A549 (cell line): ENCODE data around the gene HFM1.

ENCODE experiments used
- EP300 ChIP-seq, 2 experiments: fragments of >200 bp; sonication (Bioruptor Twin); formaldehyde crosslinking; IDR thresholded peaks; 2 replicates in 1 of 2; 3 replicates in 1 of 2; pipeline ENCODE4 v1.6.1; 2016 to 2017
- KDM1A ChIP-seq: fragments of 200-600 bp; sonication (generic); IDR thresholded peaks from 2 replicates; pipeline ENCODE4 v1.6.1; 2016; ENCODE audit warnings: low read depth, mild to moderate bottlenecking
- POLR2A ChIP-seq: IDR thresholded peaks from 2 replicates; pipeline ENCODE4 v1.6.1; 2012; ENCODE audit warnings: mild to moderate bottlenecking, low read length
- RAD21 ChIP-seq, 2 experiments: fragments of >200 bp in 1 of 2; sonication (Bioruptor Twin) in 1 of 2; formaldehyde crosslinking in 1 of 2; IDR thresholded peaks in 1 of 2; conservative IDR thresholded peaks in 1 of 2; 2 replicates in 1 of 2; 3 replicates in 1 of 2; pipeline ENCODE4 v1.6.1; 2012 to 2018; ENCODE audit warnings: inconsistent platforms in 1 of 2
- TF ChIP-seq, protein P1 (sequence below): fragments of >200 bp; sonication (Bioruptor Twin); formaldehyde crosslinking; IDR thresholded peaks from 3 replicates; pipeline ENCODE4 v1.5.1; 2016
- TF ChIP-seq, protein P2 (sequence below): fragments of 450-650 bp; IDR thresholded peaks from 2 replicates; pipeline ENCODE4 v1.6.1; 2014; ENCODE audit warnings: antibody characterized with exemption
- TF ChIP-seq, protein P3 (sequence below): fragments of 250-450 bp; sonication (Bioruptor Pico); IDR thresholded peaks from 2 replicates; pipeline ENCODE4 v1.5.0; 2021; ENCODE audit warnings: mild to moderate bottlenecking, moderate library complexity, borderline replicate concordance
- TF ChIP-seq, protein P4 (sequence below): fragments of 200-600 bp; sonication (generic); IDR thresholded peaks from 2 replicates; pipeline ENCODE4 v1.6.1; 2016; ENCODE audit warnings: antibody characterized with exemption, mild to moderate bottlenecking, moderate library complexity

DNA sequence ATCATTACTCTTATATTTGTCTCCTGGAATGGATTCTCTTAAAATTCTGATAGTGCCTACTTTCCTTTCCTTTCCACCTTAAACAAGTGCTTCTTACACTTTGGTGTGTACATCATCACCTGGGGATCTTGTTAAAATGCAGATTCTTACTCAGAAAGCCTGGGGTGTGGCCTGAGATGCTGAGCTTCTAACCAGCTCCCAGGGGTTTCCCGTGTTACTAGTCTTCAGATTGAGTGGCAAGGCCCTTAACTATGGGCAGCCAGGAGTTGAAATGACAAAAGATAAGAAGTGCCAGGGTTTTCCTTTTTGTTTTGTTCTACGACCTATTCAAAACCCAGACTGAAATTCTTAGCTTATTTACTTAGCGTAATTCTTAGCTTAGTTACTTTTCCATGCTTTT is 159.2 kb downstream of the HFM1 start:
- TF ChIP-seq, protein P1, sequence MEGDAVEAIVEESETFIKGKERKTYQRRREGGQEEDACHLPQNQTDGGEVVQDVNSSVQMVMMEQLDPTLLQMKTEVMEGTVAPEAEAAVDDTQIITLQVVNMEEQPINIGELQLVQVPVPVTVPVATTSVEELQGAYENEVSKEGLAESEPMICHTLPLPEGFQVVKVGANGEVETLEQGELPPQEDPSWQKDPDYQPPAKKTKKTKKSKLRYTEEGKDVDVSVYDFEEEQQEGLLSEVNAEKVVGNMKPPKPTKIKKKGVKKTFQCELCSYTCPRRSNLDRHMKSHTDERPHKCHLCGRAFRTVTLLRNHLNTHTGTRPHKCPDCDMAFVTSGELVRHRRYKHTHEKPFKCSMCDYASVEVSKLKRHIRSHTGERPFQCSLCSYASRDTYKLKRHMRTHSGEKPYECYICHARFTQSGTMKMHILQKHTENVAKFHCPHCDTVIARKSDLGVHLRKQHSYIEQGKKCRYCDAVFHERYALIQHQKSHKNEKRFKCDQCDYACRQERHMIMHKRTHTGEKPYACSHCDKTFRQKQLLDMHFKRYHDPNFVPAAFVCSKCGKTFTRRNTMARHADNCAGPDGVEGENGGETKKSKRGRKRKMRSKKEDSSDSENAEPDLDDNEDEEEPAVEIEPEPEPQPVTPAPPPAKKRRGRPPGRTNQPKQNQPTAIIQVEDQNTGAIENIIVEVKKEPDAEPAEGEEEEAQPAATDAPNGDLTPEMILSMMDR = no peak
- TF ChIP-seq POLR2A (no peak), RAD21 (conservative IDR thresholded peaks at IDR 0.05 in 1 of 2, IDR thresholded peaks at IDR 0.05 in 1 of 2) (no peak), EP300 (IDR thresholded peaks at IDR 0.05) (no peak), KDM1A (no peak)
- TF ChIP-seq, protein P2, sequence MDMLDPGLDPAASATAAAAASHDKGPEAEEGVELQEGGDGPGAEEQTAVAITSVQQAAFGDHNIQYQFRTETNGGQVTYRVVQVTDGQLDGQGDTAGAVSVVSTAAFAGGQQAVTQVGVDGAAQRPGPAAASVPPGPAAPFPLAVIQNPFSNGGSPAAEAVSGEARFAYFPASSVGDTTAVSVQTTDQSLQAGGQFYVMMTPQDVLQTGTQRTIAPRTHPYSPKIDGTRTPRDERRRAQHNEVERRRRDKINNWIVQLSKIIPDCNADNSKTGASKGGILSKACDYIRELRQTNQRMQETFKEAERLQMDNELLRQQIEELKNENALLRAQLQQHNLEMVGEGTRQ = no peak
- TF ChIP-seq, protein P3, sequence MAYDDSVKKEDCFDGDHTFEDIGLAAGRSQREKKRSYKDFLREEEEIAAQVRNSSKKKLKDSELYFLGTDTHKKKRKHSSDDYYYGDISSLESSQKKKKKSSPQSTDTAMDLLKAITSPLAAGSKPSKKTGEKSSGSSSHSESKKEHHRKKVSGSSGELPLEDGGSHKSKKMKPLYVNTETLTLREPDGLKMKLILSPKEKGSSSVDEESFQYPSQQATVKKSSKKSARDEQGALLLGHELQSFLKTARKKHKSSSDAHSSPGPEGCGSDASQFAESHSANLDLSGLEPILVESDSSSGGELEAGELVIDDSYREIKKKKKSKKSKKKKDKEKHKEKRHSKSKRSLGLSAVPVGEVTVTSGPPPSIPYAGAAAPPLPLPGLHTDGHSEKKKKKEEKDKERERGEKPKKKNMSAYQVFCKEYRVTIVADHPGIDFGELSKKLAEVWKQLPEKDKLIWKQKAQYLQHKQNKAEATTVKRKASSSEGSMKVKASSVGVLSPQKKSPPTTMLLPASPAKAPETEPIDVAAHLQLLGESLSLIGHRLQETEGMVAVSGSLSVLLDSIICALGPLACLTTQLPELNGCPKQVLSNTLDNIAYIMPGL (CRISPR knock-in tag) = no peak
- TF ChIP-seq, protein P4, sequence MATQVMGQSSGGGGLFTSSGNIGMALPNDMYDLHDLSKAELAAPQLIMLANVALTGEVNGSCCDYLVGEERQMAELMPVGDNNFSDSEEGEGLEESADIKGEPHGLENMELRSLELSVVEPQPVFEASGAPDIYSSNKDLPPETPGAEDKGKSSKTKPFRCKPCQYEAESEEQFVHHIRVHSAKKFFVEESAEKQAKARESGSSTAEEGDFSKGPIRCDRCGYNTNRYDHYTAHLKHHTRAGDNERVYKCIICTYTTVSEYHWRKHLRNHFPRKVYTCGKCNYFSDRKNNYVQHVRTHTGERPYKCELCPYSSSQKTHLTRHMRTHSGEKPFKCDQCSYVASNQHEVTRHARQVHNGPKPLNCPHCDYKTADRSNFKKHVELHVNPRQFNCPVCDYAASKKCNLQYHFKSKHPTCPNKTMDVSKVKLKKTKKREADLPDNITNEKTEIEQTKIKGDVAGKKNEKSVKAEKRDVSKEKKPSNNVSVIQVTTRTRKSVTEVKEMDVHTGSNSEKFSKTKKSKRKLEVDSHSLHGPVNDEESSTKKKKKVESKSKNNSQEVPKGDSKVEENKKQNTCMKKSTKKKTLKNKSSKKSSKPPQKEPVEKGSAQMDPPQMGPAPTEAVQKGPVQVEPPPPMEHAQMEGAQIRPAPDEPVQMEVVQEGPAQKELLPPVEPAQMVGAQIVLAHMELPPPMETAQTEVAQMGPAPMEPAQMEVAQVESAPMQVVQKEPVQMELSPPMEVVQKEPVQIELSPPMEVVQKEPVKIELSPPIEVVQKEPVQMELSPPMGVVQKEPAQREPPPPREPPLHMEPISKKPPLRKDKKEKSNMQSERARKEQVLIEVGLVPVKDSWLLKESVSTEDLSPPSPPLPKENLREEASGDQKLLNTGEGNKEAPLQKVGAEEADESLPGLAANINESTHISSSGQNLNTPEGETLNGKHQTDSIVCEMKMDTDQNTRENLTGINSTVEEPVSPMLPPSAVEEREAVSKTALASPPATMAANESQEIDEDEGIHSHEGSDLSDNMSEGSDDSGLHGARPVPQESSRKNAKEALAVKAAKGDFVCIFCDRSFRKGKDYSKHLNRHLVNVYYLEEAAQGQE = no peak
